Measurements from ENCODE around the gene ADCY1.

ADCY1 gene

DNA sequence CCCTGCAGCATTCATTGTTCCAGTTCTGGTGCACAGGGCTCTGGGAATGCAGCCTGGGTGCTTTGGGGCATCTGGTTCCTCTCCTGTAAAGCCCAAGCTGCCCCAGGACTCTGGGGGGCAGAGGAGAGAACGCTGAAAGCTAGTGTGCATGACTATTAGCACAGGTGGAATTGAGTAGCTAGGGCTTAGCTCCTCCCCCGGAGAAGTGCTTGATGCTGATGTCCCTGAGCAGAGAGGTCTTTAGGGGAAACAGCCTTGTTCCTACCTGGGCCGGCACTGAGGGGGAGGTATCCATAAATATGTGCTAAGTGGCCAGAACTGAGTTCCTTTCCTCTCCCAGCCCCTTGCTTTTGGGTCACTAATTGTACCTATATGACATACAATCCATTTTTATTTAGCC is 3.9 kb downstream of the ADCY1 start:
- no peak for DNase-seq

- no peak for DNase-seq
These were observed 4.3 kb downstream of the ADCY1 start for GRCh38 chr7:45578467-45578866.

GRCh38 chr7:45579391-45579801 is 5.2 kb downstream of the ADCY1 start:
- DNase-seq = no peak

- no peak for DNase-seq
These were observed 6.1 kb downstream of the ADCY1 start for GRCh38 chr7:45580053-45580872.

GRCh38 chr7:45581271-45581780 is 7.2 kb downstream of the ADCY1 start:
- no peak for DNase-seq

DNA sequence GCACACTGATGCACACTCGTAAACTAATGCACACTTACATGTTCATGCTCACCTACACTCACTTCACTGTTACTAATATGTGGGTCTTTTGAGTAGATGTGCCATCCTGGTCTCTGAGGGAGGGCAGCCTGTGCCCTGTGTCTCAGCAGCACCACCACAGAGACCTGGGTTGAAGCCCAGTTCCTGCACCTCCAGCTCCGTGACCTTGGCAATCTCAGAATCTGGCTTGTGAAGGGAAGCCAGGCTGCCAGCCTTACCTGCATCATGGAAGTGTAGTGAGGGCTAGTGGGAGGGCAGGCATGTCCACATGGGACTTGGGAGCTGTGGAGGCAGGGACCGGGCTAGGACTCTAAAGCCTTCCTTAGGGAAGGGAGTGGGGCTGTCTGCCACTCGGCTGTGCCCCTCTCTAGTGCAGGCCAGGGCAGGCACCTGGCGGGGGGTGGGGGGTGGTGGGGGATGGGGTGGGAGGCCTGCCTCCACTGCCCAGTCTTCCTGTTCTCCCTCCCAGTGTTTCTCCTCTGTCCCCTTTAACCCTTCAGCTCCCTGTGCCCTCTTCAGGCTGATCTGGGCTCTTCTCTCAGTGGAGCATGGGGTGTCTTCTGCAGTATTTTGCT is 8.1 kb downstream of the ADCY1 start:
- DNase-seq = no peak

GRCh38 chr7:45582868-45583277 is 8.7 kb downstream of the ADCY1 start:
- DNase-seq = no peak

DNA sequence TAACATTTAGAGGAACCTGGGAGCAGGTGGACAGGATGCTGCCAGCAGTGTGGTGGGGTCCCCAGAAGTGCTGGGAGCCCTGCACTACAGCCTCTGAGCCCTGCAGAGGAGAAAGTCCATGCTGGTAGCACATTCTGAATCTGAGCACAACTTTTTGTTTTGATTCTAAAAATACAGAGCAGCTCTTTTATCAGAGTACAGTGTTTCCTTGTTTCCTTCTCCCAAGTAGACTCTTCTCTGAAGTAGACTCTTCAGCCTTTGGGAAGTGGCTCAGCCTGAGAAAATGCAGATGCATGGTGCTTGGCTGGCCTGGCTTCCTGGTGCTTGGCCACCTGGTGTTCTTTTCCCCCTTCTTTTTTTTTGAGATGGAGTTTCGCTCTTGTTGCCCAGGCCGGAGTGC is 9.1 kb downstream of the ADCY1 start:
- DNase-seq = no peak

GRCh38 chr7:45584261-45585210 is 10.4 kb downstream of the ADCY1 start:
- no peak for DNase-seq

- no peak for DNase-seq
These were observed 11.5 kb downstream of the ADCY1 start for GRCh38 chr7:45585628-45586027.

DNA sequence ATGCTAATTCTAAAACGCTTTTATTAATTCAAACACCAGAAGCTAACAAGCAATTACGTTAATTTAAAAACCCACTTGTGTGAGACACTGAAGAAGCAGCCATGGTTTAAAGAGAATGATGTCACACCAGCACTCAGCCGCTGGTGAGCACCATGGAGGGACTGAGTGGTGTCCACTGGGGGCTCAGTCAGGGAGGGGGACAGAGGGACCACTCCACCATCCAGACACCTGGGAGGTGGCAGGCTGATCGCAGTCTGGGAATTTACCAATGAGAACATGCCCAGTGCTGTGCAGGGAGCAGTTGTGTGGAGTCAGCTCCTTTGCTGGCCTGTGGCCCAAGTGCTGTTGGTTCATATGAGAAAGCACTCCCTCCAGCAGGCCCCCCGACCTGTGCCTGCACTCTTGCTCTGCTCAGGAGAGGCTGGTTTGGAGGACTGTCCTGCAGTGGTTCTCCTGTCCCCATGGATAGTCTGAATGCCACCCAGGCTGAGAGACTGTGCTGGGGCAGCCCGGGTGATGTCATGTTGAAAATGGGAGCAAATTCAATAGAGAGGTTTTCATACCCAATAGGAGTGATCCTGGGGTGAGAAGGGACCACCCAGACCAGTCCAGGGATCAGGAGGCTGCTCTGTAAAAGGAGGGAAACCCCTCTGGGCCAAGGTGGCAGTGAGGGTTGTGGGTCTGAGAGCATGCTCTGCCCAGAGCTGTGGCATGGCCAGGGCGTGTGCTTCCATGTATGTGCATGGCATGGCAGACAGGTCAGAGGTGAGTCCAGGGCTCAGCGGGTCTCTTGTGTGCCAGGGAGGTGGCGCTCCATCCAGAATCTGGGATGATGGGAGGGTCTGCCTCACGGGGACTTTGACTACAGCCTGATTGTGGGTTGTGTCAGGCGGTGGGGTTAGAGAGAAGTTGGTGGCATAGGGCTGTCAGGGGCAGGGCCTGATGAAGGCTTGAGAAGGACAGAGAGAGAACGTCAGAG is 12.7 kb downstream of the ADCY1 start:
- no peak for DNase-seq

GRCh38 chr7:45588466-45588865 is 14.3 kb downstream of the ADCY1 start:
- DNase-seq = no peak

GRCh38 chr7:45589061-45589460 is 14.9 kb downstream of the ADCY1 start:
- no peak for DNase-seq

GRCh38 chr7:45589915-45590678 is 15.9 kb downstream of the ADCY1 start:
- no peak for DNase-seq

- DNase-seq = no peak
These were observed 16.5 kb downstream of the ADCY1 start for GRCh38 chr7:45590679-45591057.

GRCh38 chr7:45591101-45591906 is 17.1 kb downstream of the ADCY1 start:
- no peak for DNase-seq

GRCh38 chr7:45592230-45592991 is 18.2 kb downstream of the ADCY1 start:
- DNase-seq = no peak

GRCh38 chr7:45593121-45593541 is 19.0 kb downstream of the ADCY1 start:
- no peak for DNase-seq

DNA sequence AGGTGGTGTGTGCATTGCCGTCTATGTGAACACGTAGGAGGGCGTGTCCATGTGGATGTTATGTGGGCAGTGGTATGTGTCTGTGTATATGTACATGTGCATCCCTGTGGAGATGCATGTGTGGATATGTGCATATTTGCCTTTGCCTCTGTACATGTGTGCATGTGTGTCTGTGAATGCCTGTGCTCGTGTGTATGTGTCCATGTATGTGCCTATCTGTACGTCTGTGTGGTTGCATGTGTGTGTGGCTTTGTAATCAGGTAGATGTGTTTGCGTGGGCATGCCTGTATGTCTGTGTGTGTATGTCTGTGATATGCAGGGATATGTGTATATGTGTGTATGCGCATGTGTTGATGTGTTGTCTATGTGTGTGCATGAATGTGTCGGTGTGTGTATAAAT is 19.7 kb downstream of the ADCY1 start:
- no peak for DNase-seq
